Measurements from ENCODE around the gene LRRC25. TPM values are rescaled to one million over a fixed set of nuclear protein-coding genes. Genes with fewer than 3 reads are reported as not detected.

LRRC25 gene
- total and polyA plus RNA-seq, 2 of the 4 experiments (the other 2 are of a cell fraction): 0.03 TPM; not detected in 1

GRCh38 chr19:18419195-18419698 is 21.8 kb upstream of the LRRC25 start, which contains the start of gene SSBP4:
SSBP4 (plus strand) TSS chr19:18419398; CDS start chr19:18419649, 251 bp downstream.
- Histone ChIP-seq H3K27me3 (ENCODE audit: control insufficient read depth, insufficient read depth, low read length) (no peaks in the 10 kb centered on the region), H3K79me1 (ENCODE audit: low read depth in 1 of 2, low read length in 2 of 2) (peaks cover 0 to 52% of the 10 kb centered on the region in 2 experiments), H2BK15ac (ENCODE audit: low read depth, low read length) (peak within 1 kb of the TSS; percentile 87; the same call in 1 of the 3 replicates), H4K8ac (ENCODE audit: low read depth in 2 of 2, low read length in 2 of 2) (peak within 1 kb of the TSS; percentile 88 to 100), H3K4me2 (ENCODE audit: low read depth, low read length) (peak within 1 kb of the TSS; percentile 81), H3K4me3 (ENCODE audit: insufficient read depth, low read depth, low read length) (peak within 1 kb of the TSS; percentile 68), H2AK9ac (replicated peaks; ENCODE audit: low read depth, low read length, poor library complexity) (peak within 1 kb of the TSS; percentile 99), H3K56ac (ENCODE audit: extremely low read depth, insufficient read depth, low read length) (peak within 1 kb of the TSS; percentile 17; the same call in 1 of the 2 replicates), H2BK20ac (ENCODE audit: low read depth, low read length) (peak within 1 kb of the TSS; percentile 79; the same call in 1 of the 2 replicates), H3K14ac (replicated peaks; ENCODE audit: low read depth, low read length) (peak within 1 kb of the TSS; percentile 79), H3K23ac (ENCODE audit: low read depth, low read length) (peak within 1 kb of the TSS; percentile 86), H4K91ac (ENCODE audit: insufficient read depth, low read depth, low read length) (peak within 1 kb of the TSS; percentile 91), H3K4me1 (ENCODE audit: control insufficient read depth, insufficient read depth, low read length) (peaks cover 37% of the 10 kb centered on the region), H3K18ac (ENCODE audit: low read depth, low read length) (peak within 1 kb of the TSS; percentile 22; the same call in 1 of the 2 replicates), H2BK120ac (ENCODE audit: low read depth, low read length) (peak within 1 kb of the TSS; percentile 86), H2BK5ac (ENCODE audit: low read depth, low read length, poor library complexity, severe bottlenecking) (peak within 1 kb of the TSS; percentile 71), H4K5ac (ENCODE audit: low read depth, low read length) (peak within 1 kb of the TSS; percentile 29), H3K36me3 (ENCODE audit: control insufficient read depth, insufficient read depth, low read length) (no peaks in the 10 kb centered on the region), H2AFZ (replicated peaks; ENCODE audit: low read length, poor library complexity) (peak within 1 kb of the TSS; percentile 97), H3K4ac (ENCODE audit: low read depth, low read length) (peak within 1 kb of the TSS; percentile 96), H3K9ac (ENCODE audit: low read depth, low read length) (peak within 1 kb of the TSS; percentile 74), H4K20me1 (ENCODE audit: insufficient read depth, low read length) (peaks cover 39% of the 10 kb centered on the region), H3K27ac (ENCODE audit: insufficient read depth, low read length) (peak within 1 kb of the TSS; percentile 90), H3K9me1 (ENCODE audit: insufficient read depth, low read length) (peaks cover 16% of the 10 kb centered on the region; the same call in 1 of the 2 replicates), H3K9me3 (ENCODE audit: control insufficient read depth, insufficient read depth, low read length) (no peaks in the 10 kb centered on the region), H2AK5ac (ENCODE audit: low read depth, low read length) (peak within 1 kb of the TSS; percentile 94)
- peak; percentile 70 for DNase-seq
- WGBS, 2 experiments (ENCODE audit: extremely low coverage in 2 of 2, insufficient read length in 1 of 2): 0% methylated on average over 25 of the region's 80 CpGs; no CpG with 5 or more reads in 1 of the 2 experiments
- ChIA-PET POLR2A (ENCODE audit: unreplicated experiment) (no interaction called here), CTCF (interaction anchor here (0.8 to 1.2 kb wide), 4 partner anchors 34 to 141 kb away, joined by 3 to 4 read pairs (median 4); partner anchors contain the start of gene GDF15)
- intact Hi-C loops (cut with micrococcal nuclease) (loop anchor here (5.0 to 10.0 kb wide), 2 partner anchors 142 to 214 kb away; partner anchors contain the start of gene RAB3A), dilution Hi-C loops (cut with HindIII; ENCODE audit: low sequenced_read_pairs, unreplicated experiment) (no loop called here), in situ Hi-C loops (cut with MboI; ENCODE audit: low sequenced_read_pairs) (loop anchor here (10.0 kb wide), 2 partner anchors 224 to 304 kb away; partner anchors contain the start of gene MPV17L2)
- BruUV-seq (replicated peaks): no TSS peak
- ATAC-seq (ENCODE audit: low read depth): peak; percentile 38
- TF ChIP-seq CTCF (conservative IDR thresholded peaks at IDR 0.05; ENCODE audit: low read depth, low read length) (peak; percentile 50), FOS (IDR thresholded peaks at IDR 0.05; ENCODE audit: low read depth, low read length) (no peak), CEBPB (IDR thresholded peaks at IDR 0.05; ENCODE audit: low read depth, low read length) (no peak), CHD1 (IDR thresholded peaks at IDR 0.05; ENCODE audit: low read depth, low read length) (no peak), BHLHE40 (IDR thresholded peaks at IDR 0.05; ENCODE audit: low read depth, low read length) (no peak), SMC3 (IDR thresholded peaks at IDR 0.05; ENCODE audit: low read depth, low read length) (peak; percentile 6; the same call in 1 of the 2 replicates), MXI1 (IDR thresholded peaks at IDR 0.05; ENCODE audit: borderline replicate concordance, low read depth, low read length) (peak; percentile 85; the same call in 1 of the 2 replicates), USF2 (IDR thresholded peaks at IDR 0.05; ENCODE audit: low read depth, low read length) (no peak), RAD21 (IDR thresholded peaks at IDR 0.05; ENCODE audit: low read length) (peak; percentile 24), MAZ (IDR thresholded peaks at IDR 0.05; ENCODE audit: borderline replicate concordance, low read depth, low read length) (peak; percentile 82; the same call in 1 of the 2 replicates), NFE2L2 (IDR thresholded peaks at IDR 0.05; ENCODE audit: low read depth, low read length) (no peak), RCOR1 (IDR thresholded peaks at IDR 0.05; ENCODE audit: insufficient replicate concordance, low read length) (no peak), RFX5 (IDR thresholded peaks at IDR 0.05; ENCODE audit: low read depth, low read length) (no peak), ELK1 (IDR thresholded peaks at IDR 0.05; ENCODE audit: borderline replicate concordance, low read depth, low read length) (no peak)
